Motor neuron (in vitro differentiated cells): ENCODE data around the gene PITX1. TPM values are rescaled to one million over a fixed set of nuclear protein-coding genes. Genes with fewer than 3 reads are reported as not detected.
A peak's percentile ranks its signal among the peaks of the same experiment; 100 is the strongest.
"Not testable (repeated sequence)": the region's sequence is repeated elsewhere in the genome, so short reads cannot be mapped to it uniquely, and the experiment has no call there.

Experiments used
- ATAC-seq, 8 experiments: fragments of 200-7000 bp; cut with Tn5 transposase; replicated peaks in 6 of 8; 2 replicates each; pipeline ENCODE4 v1.8.0; 2021; ENCODE audit warnings: mild to moderate bottlenecking in 8 of 8, moderate library complexity in 8 of 8
- H3K27ac ChIP-seq, 2 donors: fragments of 250-450 bp; sonication (Bioruptor Pico); 2 replicates each; pipeline ENCODE4 v1.9.0; 2021; ENCODE audit warnings: antibody characterized with exemption in 2 of 2, mild to moderate bottlenecking in 2 of 2, moderate library complexity in 1 of 2
- H3K4me1 ChIP-seq, 2 donors: fragments of 250-450 bp; sonication (Bioruptor Pico); replicated peaks in 1 of 2; 2 replicates each; pipeline ENCODE4 v1.6.1; 2021; ENCODE audit warnings: antibody characterized with exemption in 2 of 2, mild to moderate bottlenecking in 2 of 2, moderate library complexity in 1 of 2
- H3K4me3 ChIP-seq, 5 donors: fragments of 250-450 bp; sonication (Bioruptor Pico); 2 replicates each; pipeline ENCODE4 v1.9.0; 2021; ENCODE audit warnings: antibody characterized with exemption in 5 of 5, mild to moderate bottlenecking in 5 of 5, moderate library complexity in 4 of 5
- WGBS, 10 experiments: fragments of 450-650 bp; shearing (Covaris generic); methylation state at CpG; one replicate each; pipeline ENCODE4 v1.0.0; 2022; 5-methylcytosine and 5-hydroxymethylcytosine counted together
- in situ Hi-C, 9 experiments: fragments of 400-800 bp; cut with MboI; loops; one replicate each; pipeline ENCODE4 v1.15.0; 2021; ENCODE audit warnings: low sequenced_read_pairs in 9 of 9, low pct_unique_long_range_greater_than_20kb in 2 of 9; ENCODE audit not compliant: unreplicated experiment in 9 of 9
- total RNA-seq, 8 experiments: library from RNA; unstranded; fragments of 300-600 nt; gene quantifications; 2 replicates each; pipeline versions ENCODE4 v1.2.3 to v1.2.4, GENCODE V29; 2022

The PITX1 gene
- total RNA-seq: 1 to 10 TPM in 3 of 8 experiments, under 1 TPM in 4, not detected in 1; 0.16 to 8.6 (median 0.71) TPM

- Histone ChIP-seq H3K27ac (peak within 1 kb of the TSS in 1 of 2 donors; percentile 26), H3K4me3 (peak within 1 kb of the TSS; percentile 23 to 45 (median 40)), H3K4me1 (peaks cover 4 to 12% of the 10 kb centered on the region in 2 donors)
- WGBS, 10 experiments: 0% methylated on average over 15 of the region's 49 CpGs; no CpG with 5 or more reads in 9 of the 10 experiments
- ATAC-seq: peak in 3 of 8 experiments; percentile 63 to 77 (median 75)
- in situ Hi-C loops: loop anchor here in 1 of 9 experiments (25.0 kb wide), 1 partner anchor 303 kb away; no protein-coding TSS in a partner anchor
These were observed at the start of gene PITX1 for GRCh38 chr5:135033901-135034235. TSS of gene PITX1 (minus strand) at chr5:135034228. CDS start at chr5:135033881, 347 bp downstream.

DNA sequence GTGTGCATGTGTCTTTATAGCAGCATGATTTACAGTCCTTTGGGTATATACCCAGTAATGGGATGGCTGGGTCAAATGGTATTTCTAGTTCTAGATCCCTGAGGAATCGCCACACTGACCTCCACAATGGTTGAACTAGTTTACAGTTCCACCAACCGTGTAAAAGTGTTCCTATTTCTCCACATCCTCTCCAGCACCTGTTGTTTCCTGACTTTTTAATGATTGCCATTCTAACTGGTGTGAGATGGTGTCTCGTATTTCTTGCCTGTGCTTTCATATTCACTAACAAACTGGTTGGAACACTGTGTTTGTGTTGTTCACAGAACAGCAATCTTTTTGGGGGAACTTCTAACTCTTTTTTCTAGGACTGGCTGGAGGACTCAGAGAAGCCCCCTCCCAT is 49.3 kb upstream of the PITX1 start:
- H3K4me1 ChIP-seq, H3K4me3 ChIP-seq, in situ Hi-C loops, H3K27ac ChIP-seq, ATAC-seq: not testable (repeated sequence)
- 33 to 100% (median 73%) methylated on average over 1 to 2 of the region's 3 CpGs; no CpG with 5 or more reads in 5 of the 10 experiments for WGBS, 10 experiments

GRCh38 chr5:135081240-135081639 is 47.2 kb upstream of the PITX1 start:
- 36 to 100% (median 79%) methylated on average over 1 to 2 of the region's 2 CpGs for WGBS, 10 experiments
- Histone ChIP-seq H3K4me3 (no peak overlapping the region), H3K4me1 (no peaks in the 10 kb centered on the region), H3K27ac (no peak overlapping the region)
- no peak for ATAC-seq
- in situ Hi-C loops: no loop called here

DNA sequence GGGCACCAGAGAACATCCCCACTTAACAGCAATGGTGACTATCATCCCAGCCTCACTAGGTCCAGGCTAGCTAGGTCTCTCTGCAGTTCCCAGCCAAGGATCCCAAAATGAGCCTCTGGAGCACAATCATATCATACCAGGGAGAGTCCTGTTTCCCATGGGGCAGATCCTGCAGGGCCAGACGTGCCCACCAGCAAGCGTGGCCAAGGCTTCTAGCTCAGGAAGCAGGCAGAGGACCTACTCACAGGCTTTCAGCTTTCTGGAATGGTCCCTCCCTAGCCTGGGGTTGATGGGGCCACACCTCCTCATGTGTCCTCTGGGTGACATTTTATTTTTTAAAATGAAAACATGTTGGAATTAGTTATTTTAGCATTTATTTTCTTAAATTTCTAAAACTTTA is 45.7 kb upstream of the PITX1 start:
- in situ Hi-C loops: no loop called here
- 6 to 50% (median 30%) methylated on average over 2 of the region's 2 CpGs; no CpG with 5 or more reads in 7 of the 10 experiments for WGBS, 10 experiments
- H3K4me3 ChIP-seq: no peak overlapping the region
- peaks cover 0 to 8% of the 10 kb centered on the region in 2 donors for H3K4me1 ChIP-seq
- H3K27ac ChIP-seq: no peak overlapping the region
- ATAC-seq: no peak

GRCh38 chr5:135079099-135079681 is 45.2 kb upstream of the PITX1 start:
- 17 to 83% (median 63%) methylated on average over 1 to 3 of the region's 3 CpGs; no CpG with 5 or more reads in 4 of the 10 experiments for WGBS, 10 experiments
- Histone ChIP-seq H3K27ac (no peak overlapping the region), H3K4me1 (peaks cover 0 to 8% of the 10 kb centered on the region in 2 donors), H3K4me3 (no peak overlapping the region)
- in situ Hi-C loops: no loop called here
- ATAC-seq: peak in 2 of 8 experiments; percentile 74 to 81

DNA sequence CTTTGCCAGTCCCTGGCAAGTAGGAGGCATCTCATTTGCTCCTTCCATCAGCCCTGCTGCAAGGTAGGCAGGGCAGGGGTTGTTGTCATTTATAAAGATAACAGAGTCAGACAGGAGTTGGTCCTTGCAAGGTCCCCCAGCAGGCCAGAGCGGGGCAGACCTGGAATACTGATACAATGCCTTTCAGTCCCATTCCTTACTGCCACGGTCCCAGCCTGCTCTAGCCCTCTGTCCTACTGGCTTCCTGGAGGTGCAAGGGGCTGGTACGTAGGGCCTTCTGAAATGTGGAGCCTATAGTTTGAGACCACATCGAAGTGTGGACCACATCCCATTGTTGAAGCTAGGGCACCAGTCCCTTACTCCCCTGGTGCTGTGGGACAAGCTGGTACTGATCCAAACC is 42.8 kb upstream of the PITX1 start:
- Histone ChIP-seq H3K4me3 (no peak overlapping the region), H3K27ac (no peak overlapping the region), H3K4me1 (peaks cover 0 to 8% of the 10 kb centered on the region in 2 donors)
- 40 to 95% (median 65%) methylated on average over 1 to 3 of the region's 4 CpGs; no CpG with 5 or more reads in 4 of the 10 experiments for WGBS, 10 experiments
- no peak for ATAC-seq
- in situ Hi-C loops: no loop called here

- H3K4me3 ChIP-seq: no peak overlapping the region
- 66 to 90% (median 80%) methylated on average over 1 to 8 of the region's 12 CpGs; no CpG with 5 or more reads in 3 of the 10 experiments for WGBS, 10 experiments
- peak in 5 of 8 experiments; percentile 94 to 96 (median 95) for ATAC-seq
- in situ Hi-C loops: no loop called here
- no peak overlapping the region for H3K27ac ChIP-seq
- peaks cover 0 to 8% of the 10 kb centered on the region in 2 donors for H3K4me1 ChIP-seq
These were observed 42.0 kb upstream of the PITX1 start for GRCh38 chr5:135076051-135076491.

DNA sequence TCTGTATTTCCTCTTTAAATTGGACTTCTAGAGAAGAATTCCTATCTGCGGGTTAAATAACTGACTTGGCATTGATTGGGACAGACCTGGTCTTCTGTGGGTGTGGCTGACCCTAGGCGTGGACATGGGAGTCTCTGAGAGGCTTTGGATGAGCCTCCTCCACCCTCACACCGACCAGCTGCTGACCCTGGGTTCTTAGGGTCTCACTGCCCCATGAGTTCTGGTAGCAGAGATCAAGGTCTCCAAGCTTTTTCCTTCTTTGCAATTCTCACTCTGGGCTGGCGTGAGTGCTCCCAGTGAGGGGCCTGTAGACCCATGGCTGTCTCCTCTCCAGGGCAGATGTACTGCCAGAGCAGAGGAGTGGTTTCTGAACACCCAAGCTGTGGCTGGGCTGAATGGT is 41.6 kb upstream of the PITX1 start:
- in situ Hi-C loops: no loop called here
- 0 to 79% (median 40%) methylated on average over 1 to 2 of the region's 4 CpGs; no CpG with 5 or more reads in 5 of the 10 experiments for whole genome bisulfite sequencing, 10 experiments
- H3K27ac ChIP-seq: no peak overlapping the region
- no peak overlapping the region for H3K4me3 ChIP-seq
- H3K4me1 ChIP-seq: peaks cover 0 to 8% of the 10 kb centered on the region in 2 donors
- ATAC-seq: no peak

DNA sequence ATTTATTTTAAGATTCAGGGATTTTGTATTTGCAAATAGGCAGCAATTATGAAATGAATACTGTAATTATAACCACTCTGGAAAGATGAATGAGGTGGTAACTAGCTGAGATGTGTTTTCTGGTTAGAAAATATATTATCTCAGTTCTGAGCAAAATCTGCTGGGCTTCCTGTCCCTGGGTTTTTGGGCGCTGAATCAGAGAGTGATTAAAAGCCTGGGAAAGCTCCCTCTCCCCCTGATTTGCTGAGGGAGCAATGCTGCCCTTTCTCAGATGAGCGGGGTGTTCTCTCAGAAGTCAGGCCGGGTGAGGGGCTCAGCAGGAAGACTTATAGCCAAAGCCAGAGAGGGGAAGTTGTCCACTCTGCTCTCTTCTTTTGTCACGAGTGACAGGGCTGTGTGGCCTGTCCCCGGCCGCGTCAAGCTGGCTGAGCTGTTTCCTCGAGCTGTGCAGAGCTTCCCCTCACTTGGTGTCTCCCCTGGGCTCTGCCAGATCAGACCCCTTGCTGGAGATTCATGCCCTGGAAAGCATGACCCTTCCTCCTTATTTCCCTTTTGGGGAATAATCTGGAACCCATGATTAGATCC is 39.8 kb upstream of the PITX1 start:
- Histone ChIP-seq H3K27ac (no peak overlapping the region), H3K4me3 (no peak overlapping the region), H3K4me1 (peaks cover 0 to 8% of the 10 kb centered on the region in 2 donors)
- in situ Hi-C loops: no loop called here
- 30 to 100% (median 63%) methylated on average over 1 to 4 of the region's 8 CpGs; no CpG with 5 or more reads in 3 of the 10 experiments for WGBS, 10 experiments
- ATAC-seq: no peak

DNA sequence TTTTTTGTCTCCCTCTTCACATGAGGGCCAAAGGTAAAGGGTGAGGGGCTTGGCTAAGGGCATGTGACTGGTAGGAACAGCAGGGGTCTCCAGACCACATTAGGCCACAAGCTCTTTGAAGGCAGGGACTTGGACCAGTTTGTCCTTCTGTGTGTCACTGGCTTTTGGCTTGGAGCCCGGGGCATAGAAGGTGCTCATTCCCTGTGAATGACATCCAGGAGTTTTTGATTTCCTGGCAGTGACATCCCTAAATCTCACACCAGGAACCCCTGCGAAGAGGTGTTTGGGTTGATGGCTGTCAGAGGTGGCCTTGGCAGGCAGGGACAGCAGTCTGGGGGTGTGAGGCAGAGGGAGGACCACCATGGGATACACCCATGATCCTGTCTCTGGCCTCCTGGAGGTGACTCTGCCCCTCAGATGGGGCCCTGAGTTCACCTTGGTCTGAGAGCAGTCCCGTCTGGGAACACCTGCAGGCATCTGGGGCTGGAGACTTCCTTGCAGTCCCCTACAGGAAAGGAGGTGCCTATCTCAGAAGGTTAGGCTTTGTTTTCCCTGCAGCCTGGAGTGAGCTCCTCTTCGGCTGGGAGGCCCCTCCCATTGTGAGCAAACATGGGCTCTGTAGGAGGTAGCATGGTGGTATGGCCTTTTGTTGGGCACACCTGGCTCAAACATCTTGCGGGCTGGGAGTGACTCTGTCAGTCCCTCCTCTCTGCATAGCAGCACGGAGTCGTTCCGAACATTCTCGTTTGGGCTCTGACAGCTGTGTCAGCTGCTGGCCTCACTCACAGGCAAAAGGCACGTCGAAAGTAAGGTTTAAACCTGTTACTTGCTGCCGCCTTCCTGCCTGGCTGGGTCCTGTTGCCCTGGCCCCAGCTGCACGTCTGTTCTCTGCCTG is 38.6 kb upstream of the PITX1 start:
- in situ Hi-C loops: no loop called here
- WGBS, 10 experiments: 40 to 100% (median 80%) methylated on average over 1 to 3 of the region's 13 CpGs; no CpG with 5 or more reads in 4 of the 10 experiments
- no peak overlapping the region for H3K4me3 ChIP-seq
- H3K4me1 ChIP-seq: peaks cover 0 to 8% of the 10 kb centered on the region in 2 donors
- ATAC-seq: no peak
- H3K27ac ChIP-seq: no peak overlapping the region

GRCh38 chr5:135071311-135071710 is 37.3 kb upstream of the PITX1 start:
- 67 to 100% (median 100%) methylated on average over 1 of the region's 6 CpGs; no CpG with 5 or more reads in 7 of the 10 experiments for WGBS, 10 experiments
- ATAC-seq: no peak

DNA sequence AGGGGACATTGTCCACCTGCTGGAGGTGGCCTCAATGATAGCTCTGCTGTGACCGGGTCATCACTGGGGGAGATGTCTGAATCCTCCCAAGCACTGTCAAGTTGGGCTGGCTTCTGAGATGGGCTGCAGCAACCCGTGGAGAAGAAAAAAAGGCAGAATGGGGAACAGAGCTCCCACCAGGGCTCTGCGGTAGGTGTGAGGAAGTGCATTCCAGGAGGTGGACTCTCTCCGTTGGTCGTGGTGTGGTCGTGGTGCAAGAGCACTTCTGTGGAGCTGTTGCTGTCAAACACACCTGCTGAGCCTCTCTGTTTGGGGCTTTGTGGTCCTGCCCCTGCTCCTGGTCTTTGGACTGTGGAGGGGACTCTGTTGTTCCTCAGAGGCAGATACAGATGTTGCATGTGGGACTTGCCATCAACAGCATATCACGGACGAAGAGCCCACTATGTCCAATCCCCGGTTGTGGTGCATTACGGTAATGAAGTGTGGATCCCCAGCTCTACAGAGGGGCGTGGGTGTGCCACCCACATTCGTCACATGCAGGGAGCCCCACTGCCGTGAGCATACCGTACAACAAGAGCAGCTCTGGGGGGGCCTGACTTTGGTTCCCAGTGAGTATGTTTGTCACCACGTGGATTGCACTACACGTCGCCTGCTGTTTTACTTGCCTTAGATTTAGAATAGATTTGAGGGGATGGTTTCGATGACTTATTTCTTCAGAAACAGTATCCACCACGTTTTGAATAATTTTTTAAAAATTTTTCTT is 36.0 kb upstream of the PITX1 start:
- 20 to 100% (median 75%) methylated on average over 1 to 7 of the region's 19 CpGs; no CpG with 5 or more reads in 1 of the 10 experiments for WGBS, 10 experiments
- Histone ChIP-seq H3K4me1 (no peaks in the 10 kb centered on the region), H3K4me3 (no peak overlapping the region), H3K27ac (no peak overlapping the region)
- in situ Hi-C loops: no loop called here
- no peak for ATAC-seq

More at GRCh38 chr5:135071311-135071710, 37.3 kb upstream of the PITX1 start:
- Histone ChIP-seq H3K4me3 (no peak overlapping the region), H3K4me1 (peaks cover 0 to 8% of the 10 kb centered on the region in 2 donors), H3K27ac (no peak overlapping the region)
- in situ Hi-C loops: no loop called here
